HG03135 (cell line): Measurements from ENCODE around the gene FUT3.
"Not testable (repeated sequence)": the region's sequence is repeated elsewhere in the genome, so short reads cannot be mapped to it uniquely, and the experiment has no call there.

ENCODE experiments used
- ATAC-seq: cut with Tn5 transposase; IDR thresholded peaks from one replicate; pipeline ENCODE4 v1.9.1; 2021; ENCODE audit warnings: mild to moderate bottlenecking, moderate library complexity; ENCODE audit not compliant: unreplicated experiment

FUT3 gene

GRCh38 chr19:5850189-5850588 is 1.1 kb downstream of the FUT3 start:
- ATAC-seq = no peak

DNA sequence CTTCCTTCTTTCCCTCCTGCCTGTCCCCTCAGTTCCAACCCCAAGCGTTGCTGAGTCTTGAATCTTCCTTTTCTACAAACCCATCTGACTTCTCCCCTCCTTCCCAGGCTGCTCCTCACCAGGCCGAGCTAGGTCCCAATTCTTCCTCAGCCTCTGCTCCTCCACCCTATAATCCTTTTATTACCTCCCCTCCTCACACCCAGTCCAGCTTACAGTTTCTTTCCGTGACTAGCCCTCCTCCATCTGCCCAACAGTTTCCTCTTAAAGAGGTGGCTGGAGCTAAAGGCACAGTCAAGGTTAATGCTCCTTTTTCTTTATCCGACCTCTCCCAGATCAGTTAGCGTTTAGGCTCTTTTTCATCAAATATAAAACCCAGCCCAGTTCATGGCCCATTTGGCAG is 2.6 kb downstream of the FUT3 start:
- not testable (repeated sequence) for ATAC-seq

- not testable (repeated sequence) for ATAC-seq
Observed at GRCh38 chr19:5847846-5848245, 3.4 kb downstream of the FUT3 start.

DNA sequence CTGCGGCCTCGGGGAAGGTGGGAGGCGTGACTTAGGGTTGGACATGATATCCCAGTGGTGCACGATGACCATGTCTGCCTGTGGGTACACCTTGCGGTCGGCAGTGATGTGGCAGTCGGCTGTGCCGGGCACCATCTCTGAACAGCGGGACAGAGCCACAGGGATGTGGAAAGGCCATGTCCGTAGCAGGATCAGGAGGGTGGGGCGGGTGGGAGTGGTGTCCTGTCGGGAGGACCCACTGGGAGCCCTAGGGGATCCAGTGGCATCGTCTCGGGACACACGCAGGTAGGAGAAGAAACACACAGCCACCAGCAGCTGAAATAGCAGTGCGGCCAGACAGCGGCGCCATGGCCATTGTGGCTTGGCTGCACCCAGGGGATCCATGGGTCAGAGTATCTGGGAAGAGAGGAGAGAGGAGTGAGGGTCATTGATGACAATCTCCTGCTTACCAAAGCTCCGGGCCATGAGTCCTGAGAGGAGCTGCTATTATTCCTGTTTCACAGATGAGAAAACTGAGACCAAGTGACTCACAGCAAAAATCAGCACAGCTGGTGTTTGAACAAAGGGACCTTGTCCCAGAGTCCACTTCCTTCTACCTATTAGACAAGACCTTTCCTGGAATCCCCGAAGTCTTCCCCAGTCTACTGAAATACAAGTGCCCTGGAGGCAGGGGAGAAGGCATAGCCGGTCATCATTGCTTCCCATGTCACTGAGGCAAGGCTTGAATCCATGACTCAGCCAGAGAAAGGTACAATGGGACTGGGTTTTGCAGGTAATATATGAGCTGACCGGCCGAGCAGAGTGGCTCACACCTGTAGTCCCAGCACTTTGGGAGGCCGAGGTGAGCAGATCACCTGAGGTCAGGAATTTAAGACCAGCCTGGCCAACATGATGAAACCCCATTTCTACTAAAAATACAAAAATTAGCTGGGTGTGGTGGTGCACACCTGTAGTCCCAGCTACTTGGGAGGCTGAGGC is 6.5 kb downstream of the FUT3 start:
- no peak for ATAC-seq

DNA sequence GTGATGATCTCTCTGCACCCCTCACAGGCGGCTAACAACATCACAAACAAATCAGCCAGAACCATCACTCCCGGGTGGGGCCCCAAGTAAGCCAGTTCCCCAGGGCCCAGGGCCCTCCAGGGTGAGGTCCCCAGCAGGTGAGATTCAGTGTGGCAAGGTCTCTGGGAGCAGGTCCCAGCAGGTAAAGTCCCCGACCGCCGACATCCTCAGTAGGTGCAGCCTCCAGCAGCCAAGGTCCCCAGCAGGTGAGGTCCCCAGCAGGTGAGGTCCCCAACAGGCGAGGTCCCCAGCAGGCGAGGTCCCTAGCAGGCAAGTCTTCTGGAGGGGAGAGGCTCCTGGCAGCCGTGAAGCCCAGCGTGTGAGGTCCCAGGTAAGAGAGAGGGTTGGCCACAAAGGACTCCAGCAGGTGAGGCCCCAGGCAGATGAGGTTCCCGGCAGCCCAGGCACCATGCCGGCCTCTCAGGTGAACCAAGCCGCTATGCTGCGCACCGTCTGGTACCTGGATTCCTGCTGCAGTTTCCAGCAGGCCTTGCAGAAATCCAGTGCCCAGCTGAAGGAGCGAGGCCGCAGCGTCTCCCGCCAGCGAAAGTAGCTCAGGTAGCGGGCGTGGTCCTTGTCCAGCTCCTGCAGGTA is 7.8 kb downstream of the FUT3 start:
- no peak for ATAC-seq

DNA sequence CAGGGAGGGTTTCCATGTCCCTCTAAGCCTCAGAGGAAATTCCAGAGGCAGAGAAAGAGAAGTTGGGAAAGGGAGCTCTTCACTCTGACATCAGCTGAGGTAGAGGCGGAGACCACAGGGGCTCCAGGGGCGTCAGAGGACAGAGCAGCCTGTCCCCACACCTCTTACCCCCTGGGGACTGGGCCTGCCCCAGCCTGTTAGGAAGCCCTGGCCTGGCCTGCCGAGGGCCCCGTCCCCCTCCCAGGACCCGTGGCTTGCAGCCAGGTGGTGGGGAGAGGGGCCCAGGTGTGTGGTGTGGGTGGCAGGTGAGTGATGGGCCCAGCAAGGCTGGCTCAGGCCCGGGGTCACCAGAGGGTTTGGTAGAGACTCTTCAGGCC is 9.5 kb downstream of the FUT3 start:
- ATAC-seq = not testable (repeated sequence)

DNA sequence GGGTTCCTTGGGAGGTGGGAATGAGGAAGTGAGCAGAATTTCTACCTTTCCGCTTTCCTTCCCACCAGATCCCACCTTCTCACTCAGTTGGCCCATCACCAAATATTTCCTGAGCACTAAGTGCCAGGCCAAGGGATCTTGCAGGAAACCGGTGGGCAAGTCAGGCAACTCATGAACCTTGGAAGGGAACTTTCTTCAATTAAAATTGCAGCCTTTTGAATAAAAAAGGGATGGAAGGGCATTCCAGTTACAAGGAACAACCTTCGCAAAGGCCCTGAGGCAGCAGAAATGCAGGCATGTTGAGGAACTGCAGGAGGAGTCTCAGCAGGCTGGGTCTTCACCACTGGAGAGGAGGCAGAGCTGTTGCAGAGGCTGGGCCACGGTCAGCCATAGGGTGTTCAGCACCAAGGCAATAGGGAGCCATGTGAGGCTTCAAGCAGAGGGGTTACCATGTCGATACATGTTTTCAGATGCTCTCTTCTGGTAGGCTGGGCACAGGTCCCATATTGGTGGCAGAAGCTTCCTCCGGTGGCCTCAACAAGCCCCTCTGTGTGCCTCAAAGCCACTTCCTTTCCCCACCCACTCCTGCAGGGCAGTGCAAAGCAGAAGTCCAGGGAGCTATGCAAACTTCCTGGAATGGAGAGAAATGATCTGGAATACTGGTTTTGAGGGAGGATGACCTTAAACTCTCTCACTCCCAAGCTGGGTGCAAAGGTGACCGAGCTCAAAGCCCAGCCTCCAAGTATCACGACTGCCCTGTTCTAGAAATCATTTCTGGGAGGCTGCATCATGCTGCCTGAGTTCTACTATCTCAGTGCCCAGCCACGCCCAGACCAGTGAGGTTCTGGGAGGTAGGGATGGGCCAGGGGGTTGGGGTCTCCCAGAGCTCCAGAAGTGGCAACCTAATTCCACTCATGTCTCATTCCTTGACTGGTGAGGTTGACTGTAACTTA is 11.9 kb downstream of the FUT3 start, which contains the start of gene FUT6:
TSS of gene FUT6 (minus strand) at position 638 of the 953 bp plus-strand sequence. CDS start 7,135 bp downstream, outside the sequence.
- no peak for ATAC-seq

GRCh38 chr19:5838353-5839064 is 12.7 kb downstream of the FUT3 start:
- ATAC-seq = no peak

DNA sequence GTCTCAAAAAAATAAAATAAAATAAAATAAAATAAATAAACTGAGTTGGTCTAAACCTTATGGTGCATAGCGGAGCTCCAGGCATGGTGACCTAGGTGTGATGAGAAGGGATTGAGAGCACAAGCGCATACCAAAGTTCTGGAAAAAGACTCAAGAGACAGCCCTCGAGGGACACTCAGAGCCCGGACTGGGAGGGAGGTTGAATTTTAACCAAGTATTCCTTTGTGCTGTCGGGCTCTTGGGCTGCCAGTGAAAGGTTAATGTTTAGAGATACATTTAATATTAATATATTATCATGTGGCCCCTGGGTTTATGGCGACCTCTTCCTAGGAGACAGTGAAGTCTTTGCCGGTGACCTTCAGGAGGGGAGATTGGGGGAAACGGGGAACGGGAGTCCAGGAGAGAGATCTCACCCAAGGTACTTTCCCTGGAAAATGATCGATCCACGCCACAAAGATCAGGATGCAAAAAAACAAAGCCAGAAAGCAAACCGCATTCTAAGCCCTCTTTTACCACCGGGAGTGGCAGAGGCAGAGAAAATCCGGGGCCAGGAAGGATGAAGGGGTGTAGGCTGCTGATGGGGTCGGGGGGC is 13.4 kb downstream of the FUT3 start:
- no peak for ATAC-seq

- no peak for ATAC-seq
Observed at GRCh38 chr19:5832527-5833216, 18.6 kb downstream of the FUT3 start.

DNA sequence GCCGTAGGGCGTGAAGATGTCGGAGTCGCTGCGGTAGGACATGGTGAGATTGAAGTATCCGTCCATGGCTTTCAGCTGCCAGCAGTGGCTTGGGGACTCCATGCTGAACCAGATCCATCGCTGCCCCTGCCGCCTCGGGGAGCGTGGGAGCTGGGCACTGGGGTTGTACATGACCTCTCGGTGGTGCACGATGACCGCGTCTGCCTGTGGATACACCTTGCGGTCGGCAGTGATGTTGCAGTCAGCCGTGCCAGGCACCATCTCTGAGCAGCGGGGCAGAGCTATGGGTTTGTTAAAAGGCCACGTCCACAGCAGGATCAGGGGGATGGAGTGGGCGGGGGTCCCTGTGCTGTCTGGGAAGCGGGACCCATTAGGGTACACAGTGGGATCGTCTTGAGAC is 19.2 kb downstream of the FUT3 start:
- no peak for ATAC-seq

- no peak for ATAC-seq
Observed at GRCh38 chr19:5831159-5831558, 20.1 kb downstream of the FUT3 start.

DNA sequence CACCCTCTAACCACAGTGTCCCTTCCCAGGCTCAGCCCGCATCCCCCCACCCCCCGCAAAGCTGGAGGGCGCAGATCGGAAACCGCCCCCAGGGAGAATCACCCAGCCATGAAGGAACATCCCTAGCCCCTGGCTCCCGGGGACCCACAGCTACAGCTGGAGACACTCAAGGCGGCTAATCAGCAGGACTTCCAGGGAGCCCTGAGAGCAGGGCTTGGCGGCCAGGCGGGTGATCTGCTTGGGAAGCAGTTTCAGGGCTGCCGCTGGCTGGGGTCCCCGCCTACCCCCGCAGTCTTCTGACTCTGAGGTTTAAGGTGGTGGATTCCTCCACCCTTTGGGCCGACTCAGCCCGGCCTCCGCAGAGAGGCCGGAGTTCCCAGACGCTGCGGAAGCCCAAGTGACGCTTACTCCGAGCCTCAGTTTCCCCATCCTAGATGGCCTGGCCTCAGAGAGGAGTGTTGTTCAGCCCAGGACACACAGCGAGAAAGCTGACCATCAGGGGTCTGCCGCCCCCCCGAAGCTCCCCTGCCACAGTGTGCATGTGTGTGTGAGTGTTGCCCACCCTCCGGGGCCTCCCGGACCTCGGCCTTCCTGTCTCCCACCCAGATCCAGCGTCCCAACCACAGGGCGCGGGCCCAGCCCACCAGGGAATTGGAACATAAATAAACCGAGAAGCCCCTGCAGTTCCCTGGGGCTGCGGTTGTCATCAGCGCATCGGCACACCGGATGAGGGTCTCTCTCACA is 21.5 kb downstream of the FUT3 start:
- no peak for ATAC-seq

- ATAC-seq = no peak
Observed at GRCh38 chr19:5828661-5829566, 22.3 kb downstream of the FUT3 start.

DNA sequence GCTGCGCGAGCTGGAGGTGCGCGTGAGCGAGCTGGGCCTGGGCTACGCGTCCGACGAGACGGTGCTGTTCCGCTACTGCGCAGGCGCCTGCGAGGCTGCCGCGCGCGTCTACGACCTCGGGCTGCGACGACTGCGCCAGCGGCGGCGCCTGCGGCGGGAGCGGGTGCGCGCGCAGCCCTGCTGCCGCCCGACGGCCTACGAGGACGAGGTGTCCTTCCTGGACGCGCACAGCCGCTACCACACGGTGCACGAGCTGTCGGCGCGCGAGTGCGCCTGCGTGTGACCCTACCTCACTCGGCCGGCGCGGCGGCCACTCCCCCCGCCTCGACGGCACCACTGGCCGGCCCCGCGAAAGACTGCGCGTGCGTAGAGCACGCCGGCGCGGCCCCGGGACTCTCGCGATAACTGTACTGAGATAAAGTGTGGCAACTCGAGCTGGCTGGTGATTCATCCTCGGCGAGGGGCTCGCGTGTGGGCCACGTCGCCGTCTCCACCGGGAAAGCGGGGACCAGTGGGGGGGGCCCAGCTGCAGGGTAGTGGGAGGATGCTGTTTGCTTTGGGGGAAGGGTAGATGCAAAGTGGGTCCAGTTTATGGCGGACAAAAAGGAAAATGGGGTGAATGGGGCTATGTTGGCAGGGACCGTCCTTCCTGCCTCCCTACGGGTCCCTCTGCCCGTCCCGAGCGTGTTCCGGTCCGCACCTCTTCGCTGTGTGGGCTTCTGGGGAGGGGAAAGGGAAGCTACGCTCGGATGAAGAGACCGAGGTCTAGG is 23.2 kb downstream of the FUT3 start:
- ATAC-seq = peak; percentile 63

- no peak for ATAC-seq
Observed at GRCh38 chr19:5827342-5827890, 23.8 kb downstream of the FUT3 start.
